H9 (cell line): Measurements from ENCODE around the gene TANGO6. TPM values are rescaled to one million over a fixed set of nuclear protein-coding genes. Genes with fewer than 3 reads are reported as not detected.
A peak's percentile ranks its signal among the peaks of the same experiment; 100 is the strongest.

Experiments
- DNase-seq: peaks from one replicate; pipeline ENCODE4 v3.0.0-alpha.2; 2017
- H2AFZ ChIP-seq: one replicate; pipeline ENCODE4 v1.6.1; 2013; ENCODE audit warnings: mild to moderate bottlenecking, low read length, control low read depth, moderate library complexity
- H2AK5ac ChIP-seq: 2 replicates; pipeline ENCODE4 v1.6.1; 2013; ENCODE audit warnings: low read length, control low read depth, mixed read lengths; ENCODE audit not compliant: insufficient read length
- H2BK120ac ChIP-seq: one replicate; pipeline ENCODE4 v1.6.1; 2013; ENCODE audit warnings: low read depth, mild to moderate bottlenecking, low read length, control low read depth, inconsistent platforms; ENCODE audit not compliant: poor library complexity, severe bottlenecking
- H2BK12ac ChIP-seq: 2 replicates; pipeline ENCODE4 v1.6.1; 2013; ENCODE audit warnings: low read length, control low read depth, mixed read lengths, low read depth; ENCODE audit not compliant: insufficient read length
- H2BK15ac ChIP-seq: 2 replicates; pipeline ENCODE4 v1.6.1; 2013; ENCODE audit warnings: low read depth, low read length, control low read depth
- H2BK20ac ChIP-seq: one replicate; pipeline ENCODE4 v1.6.1; 2013; ENCODE audit warnings: low read depth, mild to moderate bottlenecking, low read length, control low read depth, inconsistent platforms; ENCODE audit not compliant: poor library complexity, severe bottlenecking
- H2BK5ac ChIP-seq: 2 replicates; pipeline ENCODE4 v1.6.1; 2013; ENCODE audit warnings: low read length, control low read depth, mixed read lengths; ENCODE audit not compliant: insufficient read length
- H3K14ac ChIP-seq: 2 replicates; pipeline ENCODE4 v1.6.1; 2013; ENCODE audit warnings: low read length, control low read depth; ENCODE audit not compliant: insufficient read depth
- H3K18ac ChIP-seq: 2 replicates; pipeline ENCODE4 v1.6.1; 2013; ENCODE audit warnings: low read depth, mild to moderate bottlenecking, mixed read lengths, low read length, control low read depth; ENCODE audit not compliant: insufficient read length
- H3K23ac ChIP-seq: 2 replicates; pipeline ENCODE4 v1.6.1; 2013; ENCODE audit warnings: low read length, control low read depth, mixed read lengths, low read depth; ENCODE audit not compliant: insufficient read length
- H3K23me2 ChIP-seq: 2 replicates; pipeline ENCODE4 v1.6.1; 2013; ENCODE audit warnings: low read depth, mild to moderate bottlenecking, mixed read lengths, low read length, control low read depth; ENCODE audit not compliant: insufficient read length, poor library complexity, severe bottlenecking
- H3K27ac ChIP-seq: 2 replicates; pipeline ENCODE4 v1.5.1; 2013; ENCODE audit warnings: low read length, control low read depth, mixed read lengths, low read depth; ENCODE audit not compliant: insufficient read length
- H3K27me3 ChIP-seq: 2 replicates; pipeline ENCODE4 v1.6.1; 2013; ENCODE audit warnings: low read length, control low read depth, inconsistent platforms; ENCODE audit not compliant: insufficient read depth
- H3K4ac ChIP-seq: 2 replicates; pipeline ENCODE4 v1.6.1; 2013; ENCODE audit warnings: low read depth, mild to moderate bottlenecking, control low read depth, inconsistent platforms, low read length, moderate library complexity
- H3K4me1 ChIP-seq: 2 replicates; pipeline ENCODE4 v1.6.1; 2013; ENCODE audit warnings: low read length, control low read depth, inconsistent platforms; ENCODE audit not compliant: insufficient read depth
- H3K4me2 ChIP-seq: 2 replicates; pipeline ENCODE4 v1.6.1; 2013; ENCODE audit warnings: low read length, control low read depth, mixed read lengths; ENCODE audit not compliant: insufficient read length, insufficient read depth
- H3K56ac ChIP-seq: 2 replicates; pipeline ENCODE4 v1.6.1; 2013; ENCODE audit warnings: low read depth, mild to moderate bottlenecking, mixed read lengths, low read length, control low read depth; ENCODE audit not compliant: insufficient read length
- H3K79me1 ChIP-seq: 2 replicates; pipeline ENCODE4 v1.6.1; 2013; ENCODE audit warnings: low read depth, mild to moderate bottlenecking, moderate library complexity, low read length, control low read depth, inconsistent platforms; ENCODE audit not compliant: insufficient read depth, poor library complexity, severe bottlenecking
- H3K79me2 ChIP-seq: 2 replicates; pipeline ENCODE4 v1.6.1; 2013; ENCODE audit warnings: low read length, control low read depth, inconsistent platforms; ENCODE audit not compliant: insufficient read depth
- H3K9ac ChIP-seq: 2 replicates; pipeline ENCODE4 v1.6.1; 2013; ENCODE audit warnings: low read length, control low read depth, mixed read lengths; ENCODE audit not compliant: insufficient read length; ENCODE audit errors: extremely low read depth
- H3K9me3 ChIP-seq: one replicate; pipeline ENCODE4 v1.6.1; 2013; ENCODE audit warnings: low read depth, low read length, inconsistent platforms; ENCODE audit not compliant: control insufficient read depth
- H3T11ph ChIP-seq: one replicate; pipeline ENCODE4 v1.6.1; 2013; ENCODE audit warnings: mild to moderate bottlenecking, low read length, control low read depth, inconsistent platforms
- H4K20me1 ChIP-seq: one replicate; pipeline ENCODE4 v1.6.1; 2013; ENCODE audit not compliant: control insufficient read depth, insufficient read length, insufficient read depth
- H4K5ac ChIP-seq: 2 replicates; pipeline ENCODE4 v1.6.1; 2013; ENCODE audit warnings: low read depth, mild to moderate bottlenecking, mixed read lengths, low read length, control low read depth; ENCODE audit not compliant: insufficient read length
- H4K8ac ChIP-seq: replicated peaks from 2 replicates; pipeline ENCODE4 v1.6.1; 2013; ENCODE audit warnings: low read length, control low read depth, mixed read lengths, low read depth; ENCODE audit not compliant: insufficient read length
- H4K91ac ChIP-seq: 2 replicates; pipeline ENCODE4 v1.6.1; 2013; ENCODE audit warnings: low read depth, mild to moderate bottlenecking, moderate library complexity, mixed read lengths, low read length, control low read depth; ENCODE audit not compliant: insufficient read length
- H3K27ac Mint-ChIP-seq, 3 experiments: 2 replicates in 2 of 3; 3 replicates in 1 of 3; pipeline ENCODE4 v1.8.0; 2020 to 2021; ENCODE audit warnings: mixed read lengths in 3 of 3, mild to moderate bottlenecking in 1 of 3, moderate library complexity in 1 of 3
- H3K27me3 Mint-ChIP-seq: 2 replicates; pipeline ENCODE4 v1.8.0; 2021; ENCODE audit warnings: low read depth, mild to moderate bottlenecking, moderate library complexity, mixed read lengths
- H3K36me3 Mint-ChIP-seq, 3 experiments: 2 replicates in 2 of 3; 3 replicates in 1 of 3; pipeline ENCODE4 v1.8.0; 2020 to 2021; ENCODE audit warnings: low read depth in 3 of 3, mixed read lengths in 3 of 3; ENCODE audit not compliant: insufficient read depth in 1 of 3
- H3K4me1 Mint-ChIP-seq, 2 experiments: 2 replicates each; pipeline ENCODE4 v1.8.0; 2020; ENCODE audit warnings: mixed read lengths in 2 of 2
- H3K4me3 Mint-ChIP-seq, 2 experiments: 2 replicates in 1 of 2; 3 replicates in 1 of 2; pipeline ENCODE4 v1.8.0; 2020 to 2021; ENCODE audit warnings: mild to moderate bottlenecking in 2 of 2, mixed read lengths in 2 of 2, moderate library complexity in 1 of 2
- H3K9me3 Mint-ChIP-seq, 2 experiments: 2 replicates in 1 of 2; 3 replicates in 1 of 2; pipeline ENCODE4 v1.8.0; 2020; ENCODE audit warnings: mild to moderate bottlenecking in 2 of 2, mixed read lengths in 2 of 2, moderate library complexity in 1 of 2
- WGBS: extraction: QIAGEN DNeasy Blood & Tissue Kit; methylation state at CpG from one replicate; pipeline ENCODE4 v1.1.7; 2013; ENCODE audit warnings: missing lambda C conversion rate, low lambda C conversion rate, mixed read lengths; ENCODE audit not compliant: insufficient read length; ENCODE audit errors: extremely low coverage; 5-methylcytosine and 5-hydroxymethylcytosine counted together
- total RNA-seq: library from RNA; stranded (reverse); gene quantifications from 2 replicates; pipeline ENCODE4 v1.2.1, GENCODE V29; 2021
- TF ChIP-seq, protein P1 (sequence below): fragments of 200-600 bp; sonication (generic); conservative IDR thresholded peaks from 3 replicates; pipeline ENCODE4 v1.8.0; 2021; ENCODE audit warnings: antibody characterized with exemption, mild to moderate bottlenecking

Gene TANGO6
- total RNA-seq, 1 experiment from 2014 or later: 12.0 TPM

DNA sequence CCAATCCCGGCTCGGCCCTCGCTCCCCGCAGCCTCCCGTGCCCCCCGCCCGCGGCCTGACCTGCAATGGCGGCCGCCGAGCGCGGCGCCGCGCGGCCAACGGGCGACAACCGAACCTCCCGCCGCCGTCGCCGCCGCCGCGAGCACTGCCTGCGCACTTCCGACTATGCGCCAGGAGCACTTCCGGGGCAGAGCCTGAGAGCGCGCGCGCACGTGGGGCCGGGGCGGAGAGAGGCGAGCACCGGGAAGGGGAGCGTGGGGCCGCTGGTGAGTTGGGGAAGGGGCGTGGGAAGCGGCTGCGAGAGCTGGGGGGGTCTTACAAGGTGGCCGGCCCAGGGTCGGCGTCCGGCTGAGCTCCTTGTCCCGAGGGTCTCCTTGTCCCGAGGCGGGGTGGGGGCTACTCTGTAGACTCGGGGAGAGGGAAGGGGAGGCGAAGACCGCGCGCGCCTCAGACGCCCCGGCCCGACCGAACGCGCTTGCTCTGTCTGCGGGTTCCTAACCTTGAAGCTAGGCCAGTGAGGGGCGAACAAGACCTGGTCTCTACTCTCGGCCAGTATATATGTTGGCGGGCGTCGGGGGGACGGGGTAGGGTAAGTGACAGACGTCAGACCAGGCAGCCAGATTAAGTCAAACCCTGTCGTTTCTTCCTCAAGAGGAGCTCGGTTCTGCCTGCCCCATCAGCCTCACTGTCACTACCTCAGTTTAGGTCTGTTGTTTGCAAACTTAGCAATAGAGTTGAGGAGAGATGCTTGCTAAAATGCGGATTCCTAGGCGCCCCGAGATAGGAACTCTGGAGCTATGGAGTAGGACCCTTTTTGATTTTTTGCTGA, 289.3 kb downstream of the TANGO6 start, which contains the start of the genes CHTF8 and UTP4:
Gene CHTF8 (minus strand): TSS at position 165 of the 829 bp plus-strand sequence. CDS start 11,130 bp downstream, outside the sequence.
Gene UTP4 (plus strand): TSS at position 226 of the 829 bp plus-strand sequence. CDS start 811 bp downstream, outside the sequence.
- Histone ChIP-seq H3K27ac (peak within 1 kb of the TSS; percentile 93), H3K23me2 (peaks cover 12% of the 10 kb centered on the region), H4K20me1 (no peaks in the 10 kb centered on the region), H4K8ac (peak within 1 kb of the TSS; percentile 81), H3K79me2 (peaks cover 33% of the 10 kb centered on the region), H3K4me2 (peak within 1 kb of the TSS; percentile 70), H4K5ac (peak within 1 kb of the TSS; percentile 96), H3K9me3 (no peaks in the 10 kb centered on the region), H3K18ac (peak within 1 kb of the TSS; percentile 98), H2BK20ac (no peak within 1 kb of the TSS), H2BK15ac (0 out of 2 replicates have a peak within 1 kb of the TSS, but pooled peaks have one; percentile 30), H3K4ac (peak within 1 kb of the TSS; percentile 86; the same call in 1 of the 2 replicates), H3K14ac (peak within 1 kb of the TSS; percentile 97), H2AK5ac (no peak within 1 kb of the TSS), H2BK12ac (no peak within 1 kb of the TSS), H2BK120ac (peak within 1 kb of the TSS; percentile 99), H2AFZ (peak within 1 kb of the TSS; percentile 33), H3T11ph (peak within 1 kb of the TSS; percentile 39), H3K27me3 (no peaks in the 10 kb centered on the region), H4K91ac (no peak within 1 kb of the TSS), H3K23ac (no peak within 1 kb of the TSS), H2BK5ac (peak within 1 kb of the TSS; percentile 65), H3K79me1 (peaks cover 3% of the 10 kb centered on the region), H3K4me1 (peaks cover 2% of the 10 kb centered on the region; the same call in 1 of the 2 replicates), H3K56ac (peak within 1 kb of the TSS; percentile 89), H3K9ac (peak within 1 kb of the TSS; percentile 96)
- Mint-ChIP-seq H3K4me1 (peaks cover 24 to 33% of the 10 kb centered on the region in 2 experiments), H3K27me3 (no peaks in the 10 kb centered on the region), H3K27ac (peak within 1 kb of the TSS; percentile 96 to 100 (median 98)), H3K9me3 (no peaks in the 10 kb centered on the region), H3K4me3 (peak within 1 kb of the TSS; percentile 99), H3K36me3 (peaks cover 17 to 62% (median 37%) of the 10 kb centered on the region in 3 experiments; a peak in 6 of 7 replicates)
- peak; percentile 85 for DNase-seq
- TF ChIP-seq, protein P1, sequence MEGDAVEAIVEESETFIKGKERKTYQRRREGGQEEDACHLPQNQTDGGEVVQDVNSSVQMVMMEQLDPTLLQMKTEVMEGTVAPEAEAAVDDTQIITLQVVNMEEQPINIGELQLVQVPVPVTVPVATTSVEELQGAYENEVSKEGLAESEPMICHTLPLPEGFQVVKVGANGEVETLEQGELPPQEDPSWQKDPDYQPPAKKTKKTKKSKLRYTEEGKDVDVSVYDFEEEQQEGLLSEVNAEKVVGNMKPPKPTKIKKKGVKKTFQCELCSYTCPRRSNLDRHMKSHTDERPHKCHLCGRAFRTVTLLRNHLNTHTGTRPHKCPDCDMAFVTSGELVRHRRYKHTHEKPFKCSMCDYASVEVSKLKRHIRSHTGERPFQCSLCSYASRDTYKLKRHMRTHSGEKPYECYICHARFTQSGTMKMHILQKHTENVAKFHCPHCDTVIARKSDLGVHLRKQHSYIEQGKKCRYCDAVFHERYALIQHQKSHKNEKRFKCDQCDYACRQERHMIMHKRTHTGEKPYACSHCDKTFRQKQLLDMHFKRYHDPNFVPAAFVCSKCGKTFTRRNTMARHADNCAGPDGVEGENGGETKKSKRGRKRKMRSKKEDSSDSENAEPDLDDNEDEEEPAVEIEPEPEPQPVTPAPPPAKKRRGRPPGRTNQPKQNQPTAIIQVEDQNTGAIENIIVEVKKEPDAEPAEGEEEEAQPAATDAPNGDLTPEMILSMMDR: no peak
- WGBS: no CpG with 5 or more reads among the region's 78 CpGs
